Natural killer cell treated with Interleukin-12 subunit alpha and Interleukin-12 subunit beta and Interleukin-15 and Interleukin-18, amount 100 ng/mL, for 72 hours (primary cell): ENCODE data around the gene SP1. TPM values are rescaled to one million over a fixed set of nuclear protein-coding genes. Genes with fewer than 3 reads are reported as not detected.
"Not testable (repeated sequence)": the region's sequence is repeated elsewhere in the genome, so short reads cannot be mapped to it uniquely, and the experiment has no call there.

Source experiments
- ATAC-seq, 2 donors: fragments of 150-1000 bp; cut with Tn5 transposase in 1 of 2; sonication (Bioruptor Pico), chemical (Tn5 transposase) in 1 of 2; 2 replicates each; pipeline ENCODE4 v1.10.0; 2021
- DNase-seq: peaks from one replicate; pipeline ENCODE4 v3.0.0; 2022; ENCODE audit warnings: low spot score
- H3K27ac Mint-ChIP-seq, 2 donors: 1 replicate in 1 of 2; 2 replicates in 1 of 2; pipeline ENCODE4 v1.8.0; 2022; ENCODE audit warnings: mixed read lengths in 2 of 2, mild to moderate bottlenecking in 1 of 2, moderate library complexity in 1 of 2
- H3K27me3 Mint-ChIP-seq, 2 donors: 1 replicate in 1 of 2; 2 replicates in 1 of 2; pipeline ENCODE4 v1.8.0; 2022; ENCODE audit warnings: mixed read lengths in 2 of 2
- H3K36me3 Mint-ChIP-seq: one replicate; pipeline ENCODE4 v1.8.0; 2022; ENCODE audit warnings: mixed read lengths
- H3K4me1 Mint-ChIP-seq, 2 donors: 1 replicate in 1 of 2; 2 replicates in 1 of 2; pipeline ENCODE4 v1.8.0; 2022; ENCODE audit warnings: low read depth in 2 of 2, mixed read lengths in 2 of 2, mild to moderate bottlenecking in 1 of 2
- H3K4me3 Mint-ChIP-seq: one replicate; pipeline ENCODE4 v1.8.0; 2022; ENCODE audit warnings: mixed read lengths
- H3K9me3 Mint-ChIP-seq: 2 replicates; pipeline ENCODE4 v1.8.0; 2022; ENCODE audit warnings: mixed read lengths
- total RNA-seq, 2 donors: library from RNA; stranded (reverse); gene quantifications; one replicate each; pipeline ENCODE4 v1.2.3, GENCODE V29; 2022

Gene SP1
- total RNA-seq, 2 donors from 2014 or later, result 56.8 to 68.1 TPM

DNA sequence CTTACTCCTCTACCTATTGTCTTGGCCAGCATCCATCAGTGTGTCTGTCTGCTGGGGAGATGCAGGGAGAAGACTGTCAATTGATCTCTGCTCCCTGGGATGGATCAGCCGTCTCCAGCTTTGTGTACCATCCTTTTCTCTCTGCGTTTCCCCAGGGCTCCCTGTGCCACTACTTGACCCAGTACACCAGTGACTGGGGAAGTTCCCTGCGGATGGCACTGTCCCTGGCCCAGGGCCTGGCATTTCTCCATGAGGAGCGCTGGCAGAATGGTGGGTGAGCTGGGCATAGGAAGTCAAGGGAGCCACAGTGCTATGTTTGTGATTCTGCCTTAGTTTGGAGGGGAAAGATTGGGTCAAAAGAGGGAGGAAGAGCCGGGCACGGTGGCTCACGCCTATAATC, 48.8 kb downstream of the SP1 start:
- DNase-seq (no peak), ATAC-seq (no peak)
- no peaks in the 10 kb centered on the region for H3K4me1 Mint-ChIP-seq
- H3K27me3 Mint-ChIP-seq, result no peaks in the 10 kb centered on the region
- no peak overlapping the region for H3K4me3 Mint-ChIP-seq
- H3K27ac Mint-ChIP-seq, result peak overlapping the region in 1 of 2 donors; percentile 10
- no peaks in the 10 kb centered on the region for H3K36me3 Mint-ChIP-seq
- no peaks in the 10 kb centered on the region for H3K9me3 Mint-ChIP-seq

DNA sequence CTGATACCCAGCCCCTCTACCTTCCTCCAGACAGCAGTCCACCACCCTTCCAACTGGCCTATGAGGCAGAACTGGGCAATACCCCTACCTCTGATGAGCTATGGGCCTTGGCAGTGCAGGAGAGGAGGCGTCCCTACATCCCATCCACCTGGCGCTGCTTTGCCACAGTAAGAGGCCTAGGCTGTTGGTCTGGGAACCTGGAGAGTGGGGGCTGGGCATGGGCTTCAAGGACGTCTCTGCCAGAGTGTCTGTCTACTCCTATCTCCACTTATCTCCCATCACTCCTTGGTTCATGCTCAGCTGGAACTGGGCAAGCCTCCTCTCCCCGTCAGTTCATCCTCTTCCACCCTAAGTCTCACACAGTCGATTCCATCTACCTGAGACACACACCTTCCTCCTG, 50.1 kb downstream of the SP1 start:
- Mint-ChIP-seq H3K9me3 (no peaks in the 10 kb centered on the region), H3K27ac (no peak overlapping the region), H3K36me3 (no peaks in the 10 kb centered on the region), H3K4me3 (no peak overlapping the region), H3K27me3 (no peaks in the 10 kb centered on the region), H3K4me1 (no peaks in the 10 kb centered on the region)
- DNase-seq (no peak), ATAC-seq (no peak)

DNA sequence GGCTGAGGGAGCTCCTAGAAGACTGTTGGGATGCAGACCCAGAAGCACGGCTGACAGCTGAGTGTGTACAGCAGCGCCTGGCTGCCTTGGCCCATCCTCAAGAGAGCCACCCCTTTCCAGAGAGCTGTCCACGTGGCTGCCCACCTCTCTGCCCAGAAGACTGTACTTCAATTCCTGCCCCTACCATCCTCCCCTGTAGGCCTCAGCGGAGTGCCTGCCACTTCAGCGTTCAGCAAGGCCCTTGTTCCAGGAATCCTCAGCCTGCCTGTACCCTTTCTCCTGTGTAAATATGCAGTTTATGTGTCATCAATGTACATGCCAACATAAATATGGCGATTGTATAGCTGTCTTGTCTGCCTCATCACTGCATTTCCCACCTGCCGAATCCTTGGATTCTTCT, 51.2 kb downstream of the SP1 start:
- ATAC-seq, result no peak
- DNase-seq, result no peak
- Mint-ChIP-seq H3K4me1 (no peaks in the 10 kb centered on the region), H3K27ac (no peak overlapping the region), H3K9me3 (no peaks in the 10 kb centered on the region), H3K36me3 (no peaks in the 10 kb centered on the region), H3K27me3 (no peaks in the 10 kb centered on the region), H3K4me3 (no peak overlapping the region)

DNA sequence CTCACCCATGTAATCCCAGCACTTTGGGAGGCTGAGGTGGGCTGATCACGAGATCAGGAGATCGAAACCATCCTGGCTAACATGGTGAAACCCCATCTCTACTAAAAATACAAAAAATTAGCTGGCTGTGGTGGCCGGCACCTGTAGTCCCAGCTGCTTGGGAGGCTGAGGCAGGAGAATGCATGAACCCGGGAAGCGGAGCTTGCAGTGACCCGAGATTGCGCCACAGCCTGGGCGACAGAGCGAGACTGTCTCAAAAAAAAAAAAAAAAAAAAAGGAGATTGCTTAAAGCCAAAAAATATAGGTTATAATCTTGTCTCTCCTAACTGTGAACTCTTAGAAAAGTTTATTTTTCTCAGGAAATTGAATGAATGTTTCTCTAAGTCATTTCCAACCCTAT, 55.4 kb downstream of the SP1 start:
- not testable (repeated sequence) for H3K27me3 Mint-ChIP-seq, H3K36me3 Mint-ChIP-seq, ATAC-seq, H3K4me1 Mint-ChIP-seq, H3K9me3 Mint-ChIP-seq, H3K4me3 Mint-ChIP-seq, DNase-seq, H3K27ac Mint-ChIP-seq

DNA sequence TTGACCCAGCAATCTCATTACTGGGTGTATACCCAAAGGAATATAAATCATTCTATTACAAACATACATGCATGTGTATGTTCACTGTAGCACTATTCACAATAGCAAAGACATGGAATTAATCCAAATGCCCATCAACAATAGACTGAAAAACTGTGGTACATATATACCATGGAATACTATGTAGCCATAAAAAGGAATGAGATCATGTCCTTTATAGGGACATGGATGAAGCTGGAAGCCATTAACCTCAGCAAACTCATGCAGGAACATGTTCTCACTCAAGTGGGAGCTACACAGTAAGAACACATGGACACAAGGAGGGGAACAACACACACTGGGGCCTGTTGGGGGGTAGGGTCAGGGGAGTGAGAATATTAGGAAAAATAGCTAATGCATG, 59.6 kb downstream of the SP1 start:
- not testable (repeated sequence) for H3K36me3 Mint-ChIP-seq, H3K27me3 Mint-ChIP-seq, ATAC-seq, DNase-seq, H3K9me3 Mint-ChIP-seq
- Mint-ChIP-seq H3K4me3 (peak overlapping the region; percentile 20), H3K4me1 (peaks cover 18 to 25% of the 10 kb centered on the region in 2 donors), H3K27ac (peak overlapping the region in 1 of 2 donors; percentile 29)

DNA sequence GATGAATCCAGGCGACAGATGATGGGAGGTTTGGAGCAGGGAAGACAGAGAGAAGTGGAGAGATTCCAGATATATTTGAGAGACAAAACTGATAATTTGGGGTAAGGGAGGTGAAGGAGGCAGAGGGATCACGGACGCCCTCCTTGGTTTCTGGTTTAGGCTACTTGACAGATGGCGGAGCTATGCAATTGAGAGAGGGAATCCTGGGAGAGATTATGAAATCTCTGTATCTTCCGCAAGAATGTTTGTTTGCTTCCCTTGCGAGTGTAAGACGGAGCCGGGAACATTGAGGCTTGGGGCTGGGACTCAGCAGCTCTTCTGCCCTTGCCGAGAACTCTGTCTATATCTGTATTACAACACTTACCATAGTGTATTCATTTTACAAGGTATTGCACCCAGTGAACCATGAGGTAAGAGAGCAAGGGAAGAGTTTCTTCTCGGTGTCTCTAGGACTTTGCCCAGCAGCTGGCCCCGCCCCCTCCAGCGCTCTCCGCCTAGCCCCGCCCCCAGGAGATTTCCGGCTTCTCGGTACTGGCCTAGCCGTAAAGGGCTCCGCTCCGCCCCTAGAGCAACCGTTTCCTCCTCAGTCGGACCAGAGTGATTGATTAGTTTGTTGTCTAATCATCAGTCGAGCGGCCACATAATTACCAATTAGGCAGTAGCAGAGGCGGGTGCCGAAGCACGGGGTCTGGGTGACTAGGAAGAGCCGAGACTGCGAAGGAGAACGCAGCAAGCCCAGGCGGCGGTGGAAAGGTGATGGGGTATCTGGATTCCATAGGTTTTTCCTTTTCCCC, 61.3 kb downstream of the SP1 start, which contains the start of gene PRR13:
TSS of gene PRR13 (plus strand) at position 695 of the 794 bp plus-strand sequence. CDS start 981 bp downstream, outside the sequence.
- Mint-ChIP-seq H3K27ac (peak within 1 kb of the TSS; percentile 92 to 97), H3K4me3 (peak within 1 kb of the TSS; percentile 94), H3K36me3 (peaks cover 13% of the 10 kb centered on the region), H3K27me3 (no peaks in the 10 kb centered on the region), H3K4me1 (peaks cover 27 to 36% of the 10 kb centered on the region in 2 donors), H3K9me3 (no peaks in the 10 kb centered on the region)
- DNase-seq, result peak; percentile 98
- ATAC-seq, result peak; percentile 99

DNA sequence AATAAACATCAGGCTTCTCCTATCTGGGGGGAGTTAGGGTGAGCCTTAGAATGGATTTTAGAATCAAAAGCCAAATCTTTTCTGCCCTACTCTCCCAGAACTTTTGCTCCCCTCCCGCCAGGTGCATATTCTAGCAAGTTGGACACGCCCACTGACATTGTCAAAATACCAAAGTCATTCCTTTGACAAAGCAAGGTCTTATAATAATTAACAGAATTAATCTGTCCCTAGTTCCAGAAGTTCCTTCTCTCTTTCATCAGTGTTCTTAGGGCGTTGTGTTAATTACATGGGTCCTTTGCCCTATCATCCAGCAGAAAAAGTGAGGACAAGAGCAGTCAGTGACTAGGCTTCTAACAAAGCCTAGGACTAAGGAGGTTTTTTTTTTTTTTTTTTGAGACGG, 64.0 kb downstream of the SP1 start:
- no peak for DNase-seq
- Mint-ChIP-seq H3K27me3 (no peaks in the 10 kb centered on the region), H3K9me3 (no peaks in the 10 kb centered on the region), H3K4me3 (peak overlapping the region; percentile 94), H3K4me1 (peaks cover 31 to 41% of the 10 kb centered on the region in 2 donors), H3K27ac (peak overlapping the region; percentile 92 to 97), H3K36me3 (peaks cover 18% of the 10 kb centered on the region)
- ATAC-seq, result no peak

DNA sequence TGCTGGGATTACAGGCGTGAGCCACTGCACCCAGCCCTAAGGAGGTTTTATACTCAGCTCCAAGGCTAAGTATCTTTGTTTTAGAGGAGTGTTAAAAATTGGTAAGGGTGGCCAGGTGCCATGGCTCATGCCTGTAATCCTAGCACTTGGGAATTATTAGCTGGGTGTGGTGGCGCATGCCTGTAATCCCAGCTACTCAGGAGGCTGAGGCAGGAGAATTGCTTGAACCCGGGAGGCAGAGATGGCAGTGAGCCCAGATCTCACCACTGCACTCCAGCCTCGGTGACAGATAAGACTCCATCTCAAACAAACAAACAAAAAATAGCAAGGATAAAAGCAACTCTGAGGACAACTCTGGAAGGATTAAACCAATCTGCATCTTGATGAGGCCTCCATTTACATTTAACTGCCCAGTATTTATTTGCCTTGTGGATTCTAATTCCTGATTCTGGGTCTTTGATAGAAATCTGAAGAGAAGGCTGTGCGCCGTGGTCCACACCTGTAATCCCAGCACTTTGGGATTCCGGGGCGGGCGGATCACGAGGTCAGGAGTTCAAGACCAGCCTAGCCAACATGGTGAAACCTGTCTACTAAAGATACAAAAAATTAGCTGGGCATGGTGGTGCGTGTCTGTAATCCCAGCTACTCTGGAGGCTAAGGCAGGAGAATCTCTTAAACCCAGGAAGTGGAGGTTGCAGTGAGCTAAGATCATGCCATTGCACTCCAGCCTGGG, 64.8 kb downstream of the SP1 start:
- H3K9me3 Mint-ChIP-seq, H3K27me3 Mint-ChIP-seq, ATAC-seq, DNase-seq: not testable (repeated sequence)
- Mint-ChIP-seq H3K4me3 (peak overlapping the region; percentile 20), H3K27ac (peak overlapping the region in 1 of 2 donors; percentile 53), H3K36me3 (peaks cover 18% of the 10 kb centered on the region), H3K4me1 (peaks cover 31 to 41% of the 10 kb centered on the region in 2 donors)

DNA sequence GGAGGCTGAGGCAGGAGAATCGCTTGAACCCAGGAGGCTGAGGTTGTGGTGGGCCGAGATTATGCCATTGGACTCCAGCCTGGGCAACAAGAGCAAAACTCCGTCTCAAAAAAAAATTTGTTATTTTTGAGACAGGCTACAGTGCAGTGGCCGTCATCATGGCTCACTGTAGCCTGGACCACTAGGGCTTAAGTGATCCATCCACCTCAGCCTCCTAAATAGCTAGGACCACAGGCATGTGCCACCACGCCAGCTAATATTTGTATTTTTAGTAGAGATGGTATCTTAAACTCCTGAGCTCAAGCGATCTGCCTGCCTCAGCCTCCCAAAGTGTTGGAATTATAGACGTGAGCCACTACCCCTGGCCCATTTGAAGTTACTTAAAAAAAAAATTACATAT, 71.0 kb downstream of the SP1 start:
- no peaks in the 10 kb centered on the region for H3K27me3 Mint-ChIP-seq
- no peak overlapping the region for H3K27ac Mint-ChIP-seq
- H3K9me3 Mint-ChIP-seq, result no peaks in the 10 kb centered on the region
- no peak for DNase-seq
- no peak overlapping the region for H3K4me3 Mint-ChIP-seq
- peaks cover 37% of the 10 kb centered on the region for H3K36me3 Mint-ChIP-seq
- peaks cover 39 to 44% of the 10 kb centered on the region in 2 donors for H3K4me1 Mint-ChIP-seq
- no peak for ATAC-seq

DNA sequence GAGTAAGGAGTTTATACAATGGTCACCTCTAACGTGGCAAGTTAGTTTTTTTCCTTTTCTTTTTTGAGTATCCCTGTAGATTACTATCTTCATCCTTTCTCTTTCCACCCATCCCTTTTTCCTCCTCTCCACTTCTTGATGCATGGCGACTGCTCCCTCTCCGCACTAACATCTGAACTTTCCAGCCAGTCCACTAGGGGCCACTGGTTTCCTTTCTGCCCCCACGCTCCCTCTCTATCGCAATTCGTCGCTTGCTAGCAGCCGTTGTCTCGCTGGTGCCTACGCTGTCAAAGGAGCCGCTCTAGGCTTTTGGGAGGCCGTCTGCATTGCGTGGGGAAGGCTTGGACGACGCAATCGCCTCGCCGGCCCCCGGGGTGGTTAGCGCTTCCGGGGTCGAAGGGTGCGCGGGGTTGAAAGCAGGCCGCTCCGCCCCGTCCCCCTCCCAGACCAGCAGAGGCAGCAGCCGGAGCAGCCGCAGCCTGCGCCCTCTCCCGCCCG, 71.7 kb downstream of the SP1 start, which contains the start of gene PCBP2:
TSS of gene PCBP2 (plus strand) at position 442 of the 498 bp plus-strand sequence. CDS start 2,699 bp downstream, outside the sequence.
- peak within 1 kb of the TSS; percentile 69 to 83 for H3K27ac Mint-ChIP-seq
- peak within 1 kb of the TSS; percentile 77 for H3K4me3 Mint-ChIP-seq
- peaks cover 32% of the 10 kb centered on the region for H3K36me3 Mint-ChIP-seq
- H3K27me3 Mint-ChIP-seq, result no peaks in the 10 kb centered on the region
- DNase-seq, result peak; percentile 99
- ATAC-seq, result peak; percentile 97 to 98
- peaks cover 35 to 36% of the 10 kb centered on the region in 2 donors for H3K4me1 Mint-ChIP-seq
- H3K9me3 Mint-ChIP-seq, result no peaks in the 10 kb centered on the region

DNA sequence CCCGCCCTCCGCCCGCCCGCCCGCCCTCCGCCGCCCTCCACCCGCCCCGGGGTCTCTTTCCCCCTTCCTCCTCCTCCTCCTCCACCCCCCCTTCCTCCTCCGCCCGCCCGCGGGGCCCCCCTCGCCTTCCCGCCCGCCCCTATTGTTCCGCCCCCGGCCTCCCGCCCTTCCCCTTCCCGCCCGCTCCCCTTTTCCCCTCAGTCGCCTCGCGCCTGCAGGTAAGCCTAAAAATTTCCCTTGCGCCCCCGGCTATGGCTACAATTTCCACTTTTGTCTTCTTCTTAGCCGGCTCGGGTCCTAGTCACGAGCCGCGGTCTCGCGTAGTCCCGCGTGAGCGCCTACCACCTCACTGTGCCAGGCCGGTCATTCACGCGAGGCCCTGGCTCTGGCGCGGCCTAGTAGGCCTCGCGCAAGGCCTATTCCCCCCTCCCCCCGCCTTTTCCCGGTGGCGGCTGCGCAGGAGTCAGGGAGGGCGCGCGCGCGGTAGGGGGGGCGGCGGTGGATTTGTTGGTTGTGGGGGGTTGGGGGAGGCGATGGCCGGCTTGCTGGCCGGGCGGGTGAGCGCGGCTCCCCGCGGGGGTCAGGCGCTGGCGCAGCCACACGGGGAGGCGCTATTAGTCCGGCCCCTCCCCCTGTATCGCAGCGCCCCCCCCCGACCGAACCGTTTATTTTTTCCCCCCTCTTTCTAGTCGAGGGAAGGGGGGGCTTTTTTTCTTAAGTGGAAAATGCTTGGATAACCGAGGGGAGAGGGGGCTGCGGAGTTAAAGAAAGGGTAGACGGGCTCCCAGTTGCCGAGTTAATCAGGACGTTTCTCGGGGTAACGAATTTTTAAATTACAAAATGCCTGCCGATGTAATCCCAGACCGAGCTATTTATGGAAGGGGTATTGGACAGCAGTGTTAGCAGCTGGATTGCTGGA, 72.4 kb downstream of the SP1 start:
- no peaks in the 10 kb centered on the region for H3K27me3 Mint-ChIP-seq
- H3K9me3 Mint-ChIP-seq, result no peaks in the 10 kb centered on the region
- peaks cover 36% of the 10 kb centered on the region in 2 donors for H3K4me1 Mint-ChIP-seq
- ATAC-seq, result peak; percentile 70
- peak overlapping the region; percentile 77 for H3K4me3 Mint-ChIP-seq
- H3K27ac Mint-ChIP-seq, result peak overlapping the region; percentile 69 to 83
- DNase-seq, result peak; percentile 80
- peaks cover 33% of the 10 kb centered on the region for H3K36me3 Mint-ChIP-seq

DNA sequence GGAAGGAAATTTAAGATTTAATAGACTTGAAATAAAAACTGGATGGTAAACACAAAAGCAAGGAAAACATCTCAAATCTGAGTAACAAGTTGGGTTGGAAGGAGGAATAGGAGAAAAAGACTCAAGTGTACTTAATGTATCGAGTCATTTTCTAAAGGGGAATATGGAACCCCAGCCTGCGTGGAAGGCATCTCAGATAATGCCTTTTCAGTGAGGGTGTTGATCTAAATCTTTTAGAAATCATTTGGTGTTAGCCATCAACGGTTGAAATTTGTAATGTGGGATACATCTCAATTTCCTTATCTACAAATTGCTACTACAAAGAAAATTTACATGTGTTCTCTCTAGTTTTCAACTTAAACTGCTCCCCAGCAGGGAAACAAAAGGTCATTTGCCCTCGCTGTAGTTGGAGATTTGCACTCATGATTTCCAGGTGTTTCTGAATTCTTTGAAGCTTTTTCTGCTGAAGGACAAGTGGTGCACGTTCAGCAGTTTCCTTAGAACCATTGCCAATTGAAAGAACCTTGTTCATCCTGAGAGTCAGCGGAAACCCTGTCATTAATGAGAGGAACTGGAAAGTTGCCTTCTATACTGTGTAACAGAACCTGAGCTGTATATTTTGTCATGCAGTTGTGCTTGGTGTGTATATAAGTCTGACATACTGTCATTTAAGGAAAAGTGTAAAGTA, 74.1 kb downstream of the SP1 start:
- Mint-ChIP-seq H3K9me3 (no peaks in the 10 kb centered on the region), H3K36me3 (peaks cover 36% of the 10 kb centered on the region), H3K27me3 (no peaks in the 10 kb centered on the region), H3K4me3 (peak overlapping the region; percentile 77), H3K4me1 (peaks cover 36 to 40% of the 10 kb centered on the region in 2 donors), H3K27ac (peak overlapping the region; percentile 69 to 83)
- ATAC-seq (no peak), DNase-seq (no peak)
